Effector CD4-positive, alpha-beta T cell (primary cell): Measurements from ENCODE around the gene YIF1B.

Source experiments
- DNase-seq: peaks from one replicate; pipeline ENCODE4 v3.0.0-alpha.2; 2020

The YIF1B gene

DNA sequence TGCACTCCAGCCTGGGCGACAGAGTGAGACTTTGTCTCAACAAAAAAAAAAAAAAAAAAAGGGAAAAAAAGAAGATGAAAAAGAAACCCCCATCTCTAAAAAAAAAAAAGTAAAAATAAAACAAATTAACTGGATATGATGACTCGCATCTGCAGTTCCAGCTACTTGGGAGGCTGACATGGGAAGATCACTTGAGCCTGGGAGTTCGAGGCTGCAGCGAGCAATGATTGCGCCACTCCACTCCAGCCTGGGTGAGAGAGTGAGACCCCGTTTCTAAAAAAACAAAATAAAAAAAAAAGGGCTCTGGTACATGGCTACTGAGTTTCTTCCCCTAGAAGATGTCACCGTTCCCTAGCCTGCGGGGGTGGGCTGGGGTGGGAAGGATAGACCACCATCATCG is 17.5 kb upstream of the YIF1B start:
- no peak for DNase-seq

DNA sequence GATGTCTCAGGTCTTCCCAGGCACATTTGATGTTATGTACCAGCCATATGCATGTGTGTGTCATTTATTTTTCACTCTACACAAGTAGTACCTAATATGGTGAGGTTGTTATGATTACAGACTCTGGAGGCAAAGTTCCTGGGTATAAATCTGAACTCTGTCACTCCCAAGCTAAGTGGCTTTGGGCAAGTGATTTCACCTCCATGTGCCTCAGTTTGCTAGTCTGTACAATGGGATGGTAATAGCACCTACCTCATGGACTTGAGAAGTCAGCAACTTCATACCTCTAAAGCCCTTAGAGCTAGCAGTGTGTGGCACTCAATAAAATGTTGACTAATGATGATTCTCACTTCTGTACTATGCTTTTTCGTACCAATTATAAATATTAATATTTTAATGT is 16.0 kb upstream of the YIF1B start:
- no peak for DNase-seq

DNA sequence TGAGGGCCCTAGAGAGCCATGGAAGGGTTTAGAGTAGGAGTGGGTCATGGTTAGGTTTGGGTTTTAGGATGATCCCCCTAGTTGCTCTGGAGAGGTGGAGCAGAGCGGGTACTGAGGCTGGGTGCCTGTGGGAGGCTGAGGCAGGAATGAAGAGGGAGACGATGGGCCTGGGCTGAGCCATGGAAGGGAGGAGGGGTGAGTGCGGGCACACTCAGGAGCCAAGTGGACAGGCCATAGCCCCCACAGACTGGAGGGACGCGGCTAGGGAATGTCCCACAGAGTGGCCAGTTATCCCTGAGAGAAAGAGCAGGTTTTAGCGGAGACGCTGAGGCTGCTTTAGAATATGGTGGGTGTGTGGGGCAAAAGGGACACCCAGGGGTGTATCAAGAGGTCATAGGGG is 13.9 kb upstream of the YIF1B start:
- DNase-seq = no peak

DNA sequence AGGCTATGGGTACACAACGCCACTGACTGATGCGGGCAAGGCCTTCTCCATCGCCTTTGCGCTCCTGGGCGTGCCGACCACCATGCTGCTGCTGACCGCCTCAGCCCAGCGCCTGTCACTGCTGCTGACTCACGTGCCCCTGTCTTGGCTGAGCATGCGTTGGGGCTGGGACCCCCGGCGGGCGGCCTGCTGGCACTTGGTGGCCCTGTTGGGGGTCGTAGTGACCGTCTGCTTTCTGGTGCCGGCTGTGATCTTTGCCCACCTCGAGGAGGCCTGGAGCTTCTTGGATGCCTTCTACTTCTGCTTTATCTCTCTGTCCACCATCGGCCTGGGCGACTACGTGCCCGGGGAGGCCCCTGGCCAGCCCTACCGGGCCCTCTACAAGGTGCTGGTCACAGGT is 10.8 kb upstream of the YIF1B start:
- DNase-seq = no peak

DNA sequence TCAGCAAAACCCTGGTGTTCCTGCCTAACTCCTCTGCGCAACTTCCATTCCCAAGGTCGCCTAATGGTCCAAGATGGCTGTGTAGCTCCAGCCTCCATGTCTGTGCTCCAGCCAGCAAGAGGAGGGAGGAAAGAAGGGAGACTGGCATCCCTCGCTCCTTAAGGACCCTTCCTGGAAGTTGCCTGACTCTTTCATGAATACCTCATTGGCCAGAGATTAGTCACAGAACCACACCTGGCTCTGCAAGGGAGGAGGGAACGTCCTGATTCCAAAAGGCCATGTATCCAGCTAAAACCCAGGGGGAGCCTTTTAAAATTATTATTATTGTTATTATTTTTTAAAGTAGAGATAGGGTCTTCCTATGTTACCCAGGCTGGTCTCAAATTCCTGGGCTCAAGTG is 8.7 kb upstream of the YIF1B start:
- no peak for DNase-seq

DNA sequence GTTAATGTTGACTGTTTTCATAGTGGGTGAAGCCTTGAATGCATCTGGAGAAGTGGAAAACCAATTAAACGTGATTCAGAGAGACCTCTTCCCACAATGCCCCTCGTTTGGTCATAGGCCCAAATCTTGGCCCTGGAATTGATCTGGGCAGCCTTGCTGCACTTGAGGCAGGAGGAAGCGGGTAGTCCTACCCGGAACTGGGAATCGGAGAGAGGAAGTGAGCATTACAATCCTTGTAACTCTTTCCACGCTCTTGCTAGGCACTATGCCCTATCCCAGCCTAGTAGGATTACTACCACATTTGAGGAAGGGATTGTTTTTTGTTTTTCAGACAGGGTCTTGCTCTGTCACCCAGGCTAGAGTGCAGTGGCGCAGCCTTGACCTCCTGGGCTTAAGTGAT is 7.5 kb upstream of the YIF1B start:
- no peak for DNase-seq

DNA sequence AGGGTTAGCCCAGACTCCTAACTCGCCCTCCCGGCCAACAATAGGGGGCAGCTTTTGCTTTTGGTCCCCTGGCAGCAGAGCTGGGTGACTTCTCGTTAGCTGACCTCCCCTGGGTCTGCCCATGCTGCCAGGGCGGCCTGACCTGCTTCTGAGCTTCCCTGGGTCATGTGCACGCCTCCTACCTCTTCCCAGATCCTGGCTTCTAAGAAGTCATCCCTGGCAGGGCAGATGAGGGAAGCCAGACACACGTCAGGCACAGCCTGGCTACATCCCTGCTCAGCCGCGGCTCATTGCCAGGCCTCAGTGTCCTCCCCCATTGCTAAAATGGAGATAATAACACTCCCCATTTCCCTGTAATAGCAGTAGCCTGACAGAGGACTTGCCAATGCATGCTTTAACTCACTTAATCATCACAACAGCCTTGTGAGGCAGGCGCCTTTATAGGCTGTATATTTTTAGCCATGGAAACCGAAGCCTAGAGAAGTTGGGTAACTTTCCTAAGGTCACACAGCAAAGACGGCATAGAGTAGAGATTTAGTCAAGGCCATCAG is 6.0 kb upstream of the YIF1B start:
- DNase-seq = no peak

DNA sequence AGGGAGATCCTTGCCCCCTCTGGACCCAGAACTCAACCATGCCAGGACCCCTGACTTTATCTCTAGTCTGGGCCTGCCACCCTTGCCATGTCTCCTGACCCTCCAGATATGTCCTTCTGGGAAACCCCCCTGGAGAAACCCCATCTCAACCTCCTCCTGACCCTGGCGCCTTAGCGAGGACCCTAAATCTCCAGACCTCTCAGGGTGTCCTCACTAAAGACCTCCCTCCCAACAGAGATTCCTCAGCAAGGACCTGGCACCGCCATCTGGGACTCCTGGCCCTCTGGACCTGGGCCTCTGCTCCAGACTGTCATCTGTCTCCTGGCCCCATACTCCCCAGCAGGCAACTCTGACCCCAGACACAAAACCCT is 5.2 kb upstream of the YIF1B start:
- DNase-seq = no peak

DNA sequence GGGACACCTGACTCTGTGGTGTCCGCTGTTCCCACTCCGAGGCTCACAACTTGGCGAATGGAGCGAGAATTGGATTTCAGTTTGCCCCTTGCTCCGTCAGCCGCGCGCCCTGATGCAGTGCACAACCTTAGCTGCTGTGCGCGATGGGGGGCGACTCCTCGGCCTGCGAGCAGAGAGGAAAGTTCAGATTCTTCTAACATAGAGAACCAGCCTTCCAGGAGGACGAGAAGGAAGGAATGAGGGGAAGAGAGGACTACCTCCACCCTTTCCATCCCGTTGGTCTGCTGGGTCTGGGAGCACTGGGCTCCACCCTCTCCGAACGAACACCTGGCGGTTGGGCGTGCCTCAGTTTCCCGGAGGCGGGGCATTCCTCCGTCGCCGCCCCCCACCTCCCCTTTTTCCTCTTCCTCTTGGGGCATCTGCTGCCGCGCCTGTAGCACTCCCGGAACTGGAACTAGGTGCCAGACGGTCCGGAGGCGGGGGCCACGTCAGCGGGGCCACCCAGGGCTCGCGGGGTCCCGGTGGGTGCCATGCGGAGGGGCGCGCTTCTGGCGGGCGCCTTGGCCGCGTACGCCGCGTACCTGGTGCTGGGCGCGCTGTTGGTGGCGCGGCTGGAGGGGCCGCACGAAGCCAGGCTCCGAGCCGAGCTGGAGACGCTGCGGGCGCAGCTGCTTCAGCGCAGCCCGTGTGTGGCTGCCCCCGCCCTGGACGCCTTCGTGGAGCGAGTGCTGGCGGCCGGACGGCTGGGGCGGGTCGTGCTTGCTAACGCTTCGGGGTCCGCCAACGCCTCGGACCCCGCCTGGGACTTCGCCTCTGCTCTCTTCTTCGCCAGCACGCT is 3.9 kb upstream of the YIF1B start, which contains the start of gene KCNK6:
TSS of gene KCNK6 (plus strand) at position 425 of the 838 bp plus-strand sequence. CDS start at position 531, 106 bp downstream.
- peak; percentile 23 for DNase-seq

DNA sequence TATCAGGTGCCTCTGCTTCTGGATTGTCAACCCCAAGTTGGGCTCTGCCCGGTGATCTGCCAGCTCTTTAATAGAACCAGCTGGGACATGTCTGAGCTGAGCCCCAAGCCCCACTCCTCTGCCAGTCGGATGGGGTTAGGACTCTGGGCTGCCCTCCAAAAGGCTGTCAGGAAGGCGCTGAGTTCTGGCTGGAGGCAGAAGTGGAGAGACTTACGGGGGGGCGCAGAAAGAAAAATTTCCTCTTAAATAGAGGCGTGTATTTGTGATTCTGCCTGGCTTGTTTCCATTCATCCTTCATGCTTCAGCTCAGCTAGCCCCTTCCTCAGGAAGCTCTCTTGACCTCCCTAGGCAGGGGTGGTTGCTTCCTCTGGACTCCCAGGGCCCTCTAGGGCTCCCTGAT is 2.9 kb upstream of the YIF1B start:
- no peak for DNase-seq

DNA sequence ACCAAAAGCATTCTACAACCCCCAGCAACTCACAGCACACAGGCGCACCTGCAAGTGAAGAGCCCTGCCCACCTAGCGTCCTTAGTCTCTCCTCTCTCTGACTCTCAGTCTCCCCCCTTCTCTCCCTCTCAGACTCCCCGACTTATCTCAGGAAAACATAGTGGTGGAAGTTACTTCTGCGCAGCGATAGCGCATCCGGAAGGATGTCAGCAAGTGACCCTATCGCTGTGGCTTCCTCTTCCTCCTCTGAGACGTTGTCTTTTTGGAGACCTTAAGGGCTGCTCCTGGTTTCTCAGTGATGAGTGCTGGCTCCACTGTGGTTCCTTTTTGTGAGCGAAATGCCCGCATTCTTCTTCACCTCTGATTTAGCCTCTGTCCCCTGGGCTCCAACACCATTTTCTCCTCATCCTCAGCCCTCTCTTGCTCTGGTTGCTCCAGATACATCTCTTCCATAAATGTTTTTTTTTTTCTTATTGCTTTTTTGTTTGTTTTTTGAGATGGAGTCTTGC is 1.4 kb upstream of the YIF1B start:
- no peak for DNase-seq

DNA sequence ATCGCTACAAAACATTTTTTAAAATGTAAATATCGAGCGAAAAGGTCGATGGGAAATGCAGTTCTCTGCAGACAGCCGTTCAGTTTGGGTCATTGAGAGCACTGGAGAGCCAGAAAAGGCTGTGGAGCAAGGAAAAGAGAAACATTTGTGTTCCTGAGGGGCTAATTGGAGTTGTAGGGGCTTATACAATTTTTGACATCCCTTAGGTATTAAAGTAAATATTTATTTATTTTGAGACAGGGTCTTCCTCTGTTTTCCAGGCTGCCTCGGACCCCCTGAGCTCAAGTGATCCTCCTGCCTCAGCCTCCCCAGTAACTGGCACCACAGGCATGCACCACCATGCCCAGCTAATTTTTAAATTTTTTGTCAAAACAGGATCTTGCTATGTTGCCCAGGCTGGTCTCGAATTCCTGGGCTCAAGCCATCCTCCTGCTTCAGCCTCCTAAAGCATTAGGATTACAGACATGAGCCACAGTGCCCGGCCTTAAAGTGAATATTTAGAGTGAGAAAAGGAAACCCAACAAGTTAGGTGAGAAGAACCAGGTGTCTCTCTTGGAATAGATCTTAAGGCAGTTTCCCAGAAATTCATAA is 825 bp upstream of the YIF1B start:
- no peak for DNase-seq

DNA sequence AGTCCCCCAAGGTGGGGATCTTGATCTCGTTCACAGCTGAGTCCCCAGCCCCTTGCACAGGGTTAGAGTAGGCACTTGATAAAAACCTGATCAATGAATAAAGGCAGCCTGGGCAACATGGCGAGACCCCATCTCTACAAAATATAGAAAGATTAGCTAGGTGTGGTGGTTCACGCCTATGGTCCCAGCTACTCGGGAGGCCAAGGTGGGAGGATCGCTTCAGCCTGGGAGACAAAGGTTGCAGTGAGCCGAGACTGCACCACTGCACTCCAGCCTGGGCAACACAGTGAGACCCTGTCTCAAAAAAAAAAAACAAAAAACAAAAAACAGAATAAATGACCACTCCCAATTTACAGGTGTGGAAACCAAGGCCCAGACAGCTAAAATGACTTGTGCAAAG is 4.8 kb downstream of the YIF1B start:
- no peak for DNase-seq

DNA sequence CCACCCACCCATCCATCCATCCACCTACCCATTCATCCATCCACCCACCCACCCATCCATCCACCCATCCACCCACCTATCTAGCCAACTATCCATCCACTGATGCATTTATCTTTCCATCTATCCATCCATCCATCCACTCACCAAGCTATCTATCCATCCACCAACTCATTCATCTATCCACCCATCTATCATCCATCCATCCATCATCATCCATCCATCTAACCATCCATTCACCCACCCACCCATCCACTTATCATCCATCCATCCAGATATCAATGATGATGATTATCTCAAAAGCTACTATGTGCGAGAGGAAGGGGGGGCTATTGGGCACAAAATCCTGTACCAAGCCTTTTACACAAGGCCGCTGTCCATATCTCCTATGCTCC is 5.5 kb downstream of the YIF1B start:
- no peak for DNase-seq

DNA sequence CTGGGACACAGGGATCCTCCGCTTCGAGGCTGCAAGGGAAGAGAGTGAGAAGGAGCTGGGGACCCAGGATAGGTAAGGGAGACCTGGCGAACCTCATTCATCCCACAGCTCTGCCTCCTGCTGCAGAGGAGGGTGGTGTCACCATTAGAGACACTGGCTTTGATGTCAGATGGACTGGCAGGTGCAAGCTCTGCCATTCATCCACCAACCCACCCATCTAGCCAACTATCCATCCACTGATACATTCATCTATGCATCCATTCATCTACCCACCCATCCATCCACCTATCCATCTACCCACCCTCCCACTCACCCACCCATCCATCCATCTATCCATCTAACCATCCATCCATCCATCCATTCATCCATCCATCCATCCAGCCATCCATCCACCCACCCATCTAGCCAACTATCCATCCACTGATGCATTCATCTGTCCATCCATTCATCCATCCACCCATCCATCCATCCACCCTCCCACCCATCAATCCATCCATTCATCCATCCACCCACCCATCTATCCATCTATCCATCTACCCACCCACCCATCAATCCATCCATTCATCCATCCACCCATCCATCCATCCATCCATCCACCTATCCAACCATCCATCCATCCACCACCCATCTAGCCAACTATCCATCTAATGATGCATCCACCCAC is 6.0 kb downstream of the YIF1B start:
- no peak for DNase-seq

DNA sequence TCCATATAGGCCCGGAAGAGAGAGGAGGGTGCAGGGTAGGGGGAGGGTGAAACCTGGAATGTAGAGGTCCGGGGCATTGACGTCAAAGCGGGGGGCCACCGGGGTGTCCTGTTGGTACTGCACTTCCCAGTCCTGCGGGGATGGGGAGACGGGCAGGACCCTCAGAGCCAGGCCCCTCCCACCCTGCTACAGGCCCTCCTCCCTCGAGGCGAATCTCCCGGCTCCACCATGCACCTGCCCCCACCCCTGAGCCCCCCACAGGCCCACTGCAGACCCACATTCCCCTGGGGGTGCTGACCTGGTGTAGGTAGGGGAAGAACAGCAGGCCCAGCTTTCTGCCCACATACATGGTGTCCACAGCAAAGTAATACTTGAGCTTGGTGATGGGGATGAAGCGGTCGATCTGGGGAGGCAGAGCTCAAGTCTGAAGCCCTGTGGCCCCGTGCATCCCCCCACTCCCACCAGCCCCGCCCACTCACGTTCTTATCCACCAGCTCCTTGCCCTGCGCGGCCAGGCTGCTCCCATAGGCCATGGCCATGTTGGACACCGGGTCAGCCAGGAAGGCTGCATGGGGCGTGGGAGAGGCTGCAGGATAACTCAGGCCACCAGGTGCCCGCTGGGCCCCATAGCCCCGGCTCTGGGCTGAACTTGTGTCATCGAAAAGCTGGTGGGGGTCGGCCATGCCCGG is 6.7 kb downstream of the YIF1B start:
- no peak for DNase-seq

DNA sequence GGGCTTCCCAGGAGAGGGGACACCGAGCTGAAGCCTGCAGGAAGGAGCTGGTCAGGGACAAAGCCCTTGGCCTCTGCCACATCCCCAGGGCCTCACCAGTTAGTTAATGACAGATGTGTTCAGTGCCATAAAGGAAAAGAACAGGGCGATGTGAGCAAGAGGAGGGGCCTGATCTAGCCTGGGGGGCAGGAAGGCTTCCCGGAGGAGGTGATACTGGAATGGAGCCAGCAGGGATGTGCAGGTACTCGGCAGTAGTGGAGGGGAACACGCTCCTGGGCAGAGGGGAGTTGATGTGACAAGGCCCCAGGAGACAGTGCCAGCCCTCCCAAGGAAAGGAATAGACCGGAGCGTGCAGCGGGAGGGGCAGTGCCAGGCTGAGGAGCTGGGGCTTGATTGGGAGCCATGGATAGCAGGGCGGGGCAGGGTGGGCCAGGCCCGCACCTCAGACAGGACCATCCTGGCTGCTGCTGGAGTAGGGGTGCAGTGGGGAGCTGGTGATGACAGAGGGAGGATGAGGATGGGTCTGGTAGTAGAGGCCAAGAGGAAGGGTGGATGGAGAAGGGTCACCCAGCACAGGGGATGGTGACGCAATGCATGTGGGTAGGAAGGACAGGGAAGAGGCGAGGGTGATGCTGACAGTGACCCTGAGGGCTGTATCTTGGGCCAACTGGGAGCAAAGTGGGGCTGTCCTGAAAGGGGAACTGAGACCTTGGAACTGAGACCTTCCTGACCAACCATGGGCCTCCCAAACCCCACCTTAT is 7.6 kb downstream of the YIF1B start:
- DNase-seq = no peak

DNA sequence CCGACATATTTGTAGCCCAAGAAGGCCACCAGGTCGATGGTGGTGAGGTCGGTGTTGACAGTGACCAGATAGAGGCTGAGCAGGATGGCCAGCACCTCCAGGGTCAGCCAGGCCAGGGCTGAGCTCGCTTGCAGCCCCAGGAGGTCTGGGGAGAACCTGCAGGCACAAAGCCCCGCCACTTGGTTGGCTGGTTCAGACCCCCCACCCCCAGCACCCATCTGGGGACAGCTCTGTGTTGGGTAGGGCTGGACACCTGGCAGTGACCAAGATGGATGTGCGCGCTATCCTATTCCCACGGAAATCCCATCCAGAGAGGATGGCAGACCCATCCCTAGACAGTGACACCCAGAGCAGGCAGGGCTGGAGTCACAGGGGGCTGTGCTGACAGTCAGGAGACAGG is 8.2 kb downstream of the YIF1B start:
- no peak for DNase-seq

DNA sequence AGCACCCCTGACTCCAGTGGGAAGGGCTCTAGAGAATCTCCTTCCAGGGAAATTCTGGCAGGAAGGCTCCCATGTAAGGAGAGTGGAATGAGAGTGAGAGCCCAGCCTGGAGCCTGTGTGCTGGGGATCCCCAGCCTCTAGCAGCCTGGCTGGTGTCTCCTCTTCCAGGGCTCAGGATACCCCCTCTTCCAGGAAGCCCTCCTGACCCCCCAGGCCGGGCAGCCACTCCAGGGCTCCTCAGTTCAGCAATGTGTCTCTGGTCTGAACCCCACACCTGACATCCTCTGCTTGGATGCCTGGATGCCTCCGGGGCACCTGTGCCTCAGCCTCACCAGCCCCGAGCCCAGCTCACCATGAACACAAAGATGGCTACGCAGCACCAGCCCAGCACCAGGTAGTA is 8.7 kb downstream of the YIF1B start:
- DNase-seq = no peak

DNA sequence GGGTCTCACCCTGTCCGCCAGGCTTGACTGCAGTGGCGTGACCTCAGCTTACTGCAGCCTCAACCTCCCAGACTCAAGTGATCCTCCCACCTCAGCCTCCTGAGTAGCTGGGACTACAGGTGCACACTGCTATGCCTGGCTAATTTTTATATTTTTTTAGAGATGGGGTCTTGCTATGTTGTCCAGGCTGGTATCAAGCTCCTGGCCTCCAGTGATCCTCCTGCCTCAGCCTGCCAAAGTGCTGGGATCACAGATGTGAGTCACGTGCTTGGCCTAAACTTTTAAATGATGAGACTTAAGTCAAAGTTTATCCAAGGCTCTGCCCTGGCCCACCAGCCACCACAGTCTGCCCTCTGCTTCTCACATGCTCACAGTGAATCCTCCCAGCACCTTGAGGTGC is 9.5 kb downstream of the YIF1B start:
- DNase-seq = no peak

DNA sequence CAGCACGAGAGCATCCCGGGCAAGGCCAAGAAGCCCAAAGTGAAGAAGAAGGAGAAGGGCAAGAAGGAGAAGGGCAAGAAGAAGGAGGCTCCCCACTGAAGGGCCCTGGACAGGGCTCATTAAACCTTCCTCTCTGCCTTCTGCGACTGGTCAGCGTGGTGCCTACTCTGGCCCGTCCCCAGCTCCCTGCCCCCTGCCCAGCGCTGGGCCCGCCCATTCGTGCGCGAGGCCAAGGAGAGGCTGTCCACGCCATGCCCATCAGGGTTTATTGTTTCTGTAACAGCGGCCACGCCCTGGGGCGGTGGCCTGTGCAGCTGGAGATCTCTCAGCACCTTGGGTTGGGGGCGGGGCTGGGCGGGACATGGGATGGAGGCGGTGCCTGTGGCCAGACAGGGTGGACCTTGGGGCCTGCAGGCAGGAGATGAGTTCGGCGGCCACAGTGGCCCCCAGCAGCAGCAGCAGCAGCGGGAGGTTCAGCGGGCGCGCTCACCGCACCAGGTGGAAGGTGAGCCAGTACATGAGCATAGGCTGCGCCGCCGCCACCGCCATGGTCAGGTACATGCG is 10.8 kb downstream of the YIF1B start:
- no peak for DNase-seq

DNA sequence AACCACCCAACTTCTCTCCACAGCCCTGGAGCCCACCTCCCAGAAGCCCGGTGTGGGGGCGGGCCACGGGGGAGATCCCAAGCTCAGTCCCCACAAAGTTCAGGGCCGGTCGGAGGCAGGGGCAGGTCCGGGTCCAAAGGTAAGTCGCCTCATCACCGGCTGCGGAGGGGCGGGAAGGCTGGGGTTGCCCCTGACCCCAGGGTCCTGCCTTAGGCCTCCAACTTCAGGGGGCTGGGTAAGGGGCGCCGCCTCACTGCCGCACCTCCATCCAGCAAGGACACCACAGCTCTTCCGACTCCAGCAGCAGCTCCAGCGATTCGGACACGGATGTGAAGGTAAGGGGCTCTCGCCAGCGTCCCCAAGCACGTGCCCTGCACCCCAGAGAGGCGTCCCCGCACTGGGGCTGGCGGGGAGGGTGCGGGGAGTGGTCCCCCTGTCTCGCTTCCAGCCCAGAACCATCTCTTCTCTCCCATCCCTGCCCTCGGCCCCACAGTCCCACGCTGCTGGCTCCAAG is 11.3 kb downstream of the YIF1B start:
- DNase-seq = no peak
